ACC112 (cell line): ENCODE results near the gene ZBTB12.
"Not testable (repeated sequence)": the region's sequence is repeated elsewhere in the genome, so short reads cannot be mapped to it uniquely, and the experiment has no call there.

Experiments used
- H2AFZ ChIP-seq: fragments of 200-600 bp; sonication (generic); one replicate; pipeline ENCODE4 v1.6.0; 2017; ENCODE audit warnings: antibody characterized with exemption, low read length; ENCODE audit not compliant: unreplicated experiment
- H3K27ac ChIP-seq: fragments of 200-600 bp; sonication (generic); 2 replicates; pipeline ENCODE4 v1.5.1; 2014; ENCODE audit warnings: low read depth, mild to moderate bottlenecking, antibody characterized with exemption, low read length, moderate library complexity
- H3K27me3 ChIP-seq: fragments of 200-600 bp; sonication (generic); 2 replicates; pipeline ENCODE4 v1.6.1; 2014; ENCODE audit warnings: mild to moderate bottlenecking, antibody characterized with exemption, low read length, moderate library complexity, mixed read lengths; ENCODE audit not compliant: insufficient read depth
- H3K36me3 ChIP-seq: fragments of 200-600 bp; sonication (generic); 2 replicates; pipeline ENCODE4 v1.6.1; 2016; ENCODE audit warnings: mild to moderate bottlenecking, antibody characterized with exemption, low read length, moderate library complexity, mixed read lengths; ENCODE audit not compliant: insufficient read depth
- H3K4me1 ChIP-seq: fragments of 200-600 bp; sonication (generic); one replicate; pipeline ENCODE4 v1.6.1; 2016; ENCODE audit warnings: low read length, mixed read lengths; ENCODE audit not compliant: insufficient read depth, unreplicated experiment, control insufficient read depth
- H3K4me3 ChIP-seq: fragments of 200-600 bp; sonication (generic); 2 replicates; pipeline ENCODE4 v1.5.1; 2014; ENCODE audit warnings: mild to moderate bottlenecking, low read depth, low read length
- H3K79me2 ChIP-seq: fragments of 200-600 bp; sonication (generic); one replicate; pipeline ENCODE4 v1.6.0; 2016; ENCODE audit warnings: low read length; ENCODE audit not compliant: control insufficient read depth, unreplicated experiment, insufficient read depth

Gene ZBTB12

GRCh38 chr6:31920811-31921210 lies 18.9 kb upstream of the ZBTB12 start:
- Histone ChIP-seq H3K4me3 (no peak overlapping the region), H3K4me1 (peaks cover 11% of the 10 kb centered on the region), H3K36me3 (no peaks in the 10 kb centered on the region), H3K27me3 (no peaks in the 10 kb centered on the region), H3K79me2 (no peaks in the 10 kb centered on the region), H3K27ac (no peak overlapping the region), H2AFZ (no peak overlapping the region)

DNA sequence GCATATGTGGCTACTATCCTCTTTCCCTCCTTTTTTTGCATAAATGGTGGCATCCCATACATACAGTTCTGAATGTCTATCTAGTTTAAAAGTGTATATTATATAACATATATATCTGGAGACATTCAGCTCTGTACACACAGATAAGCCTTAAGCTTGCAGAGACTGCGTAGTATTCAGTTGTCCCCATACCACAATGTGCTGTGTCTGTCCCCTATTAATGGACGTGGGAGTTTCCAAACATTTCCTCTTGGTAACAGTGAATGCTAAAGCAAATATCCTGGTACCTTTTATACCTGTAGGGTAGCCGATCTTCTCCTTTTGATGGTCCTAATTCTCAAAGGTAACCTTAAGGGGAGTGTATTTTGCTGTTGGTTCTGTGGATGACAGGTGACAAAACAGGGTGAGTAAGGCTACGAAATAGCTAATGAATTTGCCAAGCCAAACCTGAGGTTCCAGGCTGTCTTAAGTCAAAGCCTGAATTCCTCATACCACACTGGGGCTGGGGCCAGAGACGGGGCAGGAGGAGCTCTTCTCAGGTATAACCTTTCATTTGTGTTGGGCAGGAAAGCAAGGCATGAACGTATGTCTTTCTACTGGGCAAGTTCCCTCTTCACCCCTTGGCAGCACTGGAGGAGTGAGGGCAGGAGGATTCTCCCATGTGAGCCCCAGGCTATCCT lies 17.9 kb upstream of the ZBTB12 start:
- H3K27ac ChIP-seq: no peak overlapping the region
- no peak overlapping the region for H2AFZ ChIP-seq

GRCh38 chr6:31918069-31918720 lies 16.3 kb upstream of the ZBTB12 start:
- H3K27me3 ChIP-seq: no peaks in the 10 kb centered on the region
- H3K4me1 ChIP-seq: peaks cover 11% of the 10 kb centered on the region
- no peaks in the 10 kb centered on the region for H3K79me2 ChIP-seq
- H3K27ac ChIP-seq: no peak overlapping the region
- no peak overlapping the region for H3K4me3 ChIP-seq
- H3K36me3 ChIP-seq: no peaks in the 10 kb centered on the region
- H2AFZ ChIP-seq: no peak overlapping the region

More for the DNA sequence above, 17.9 kb upstream of the ZBTB12 start:
- no peaks in the 10 kb centered on the region for H3K27me3 ChIP-seq
- H3K4me1 ChIP-seq: peaks cover 11% of the 10 kb centered on the region
- H3K79me2 ChIP-seq: no peaks in the 10 kb centered on the region
- H3K4me3 ChIP-seq: no peak overlapping the region
- H3K36me3 ChIP-seq: no peaks in the 10 kb centered on the region

DNA sequence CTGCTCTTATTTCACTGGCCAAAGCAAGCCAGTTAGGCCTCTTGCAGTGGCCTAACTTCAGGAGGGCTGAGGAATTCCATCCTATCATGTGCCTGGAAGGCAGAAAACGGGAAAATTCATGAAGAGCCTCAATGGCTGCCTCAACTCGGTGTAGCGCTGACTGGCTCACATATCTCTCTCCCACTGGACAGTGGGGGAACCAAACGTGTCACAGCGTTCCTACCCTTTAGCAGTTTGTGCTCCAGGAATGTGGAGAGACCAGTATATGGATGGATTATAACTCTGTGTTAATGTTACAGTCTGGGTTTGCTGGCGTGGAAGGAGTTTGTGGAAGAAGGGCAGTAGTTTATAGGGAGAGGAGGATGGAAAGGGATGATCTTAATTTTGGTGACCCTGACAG lies 13.9 kb upstream of the ZBTB12 start:
- no peak overlapping the region for H2AFZ ChIP-seq
- H3K4me1 ChIP-seq: peaks cover 6% of the 10 kb centered on the region
- H3K36me3 ChIP-seq: no peaks in the 10 kb centered on the region
- H3K27me3 ChIP-seq: no peaks in the 10 kb centered on the region
- H3K4me3 ChIP-seq: no peak overlapping the region
- H3K79me2 ChIP-seq: no peaks in the 10 kb centered on the region
- no peak overlapping the region for H3K27ac ChIP-seq

GRCh38 chr6:31915351-31915750 lies 13.5 kb upstream of the ZBTB12 start:
- H3K27ac ChIP-seq: no peak overlapping the region
- H3K36me3 ChIP-seq: no peaks in the 10 kb centered on the region
- H3K79me2 ChIP-seq: no peaks in the 10 kb centered on the region
- no peak overlapping the region for H2AFZ ChIP-seq
- no peaks in the 10 kb centered on the region for H3K27me3 ChIP-seq
- H3K4me1 ChIP-seq: peaks cover 2% of the 10 kb centered on the region
- H3K4me3 ChIP-seq: no peak overlapping the region

GRCh38 chr6:31911826-31912585 lies 10.1 kb upstream of the ZBTB12 start:
- Histone ChIP-seq H3K36me3 (no peaks in the 10 kb centered on the region), H3K79me2 (no peaks in the 10 kb centered on the region), H3K4me1 (peaks cover 27% of the 10 kb centered on the region), H3K27ac (no peak overlapping the region), H3K4me3 (no peak overlapping the region), H3K27me3 (no peaks in the 10 kb centered on the region), H2AFZ (no peak overlapping the region)

DNA sequence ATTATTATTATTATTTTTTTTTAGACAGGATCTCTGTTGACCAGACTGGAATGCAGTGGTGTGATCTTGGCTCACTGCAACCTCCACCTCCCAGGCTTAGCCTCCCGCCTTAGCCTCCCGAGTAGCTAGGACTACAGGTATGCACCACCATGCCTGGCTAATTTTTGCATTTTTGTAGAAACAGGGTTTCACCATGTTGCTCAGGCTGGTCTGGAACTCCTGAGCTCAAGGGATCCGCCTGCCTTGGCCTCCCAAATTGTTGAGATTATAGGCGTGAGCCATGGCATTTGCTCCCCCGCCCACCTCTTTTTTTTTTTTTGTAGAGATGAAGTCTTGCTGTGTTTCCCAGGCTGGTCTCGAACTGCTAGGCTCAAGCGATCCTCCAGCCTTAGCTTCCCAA lies 7.4 kb upstream of the ZBTB12 start:
- not testable (repeated sequence) for H3K4me3 ChIP-seq, H2AFZ ChIP-seq, H3K36me3 ChIP-seq, H3K27me3 ChIP-seq, H3K79me2 ChIP-seq
- Histone ChIP-seq H3K4me1 (peaks cover 28% of the 10 kb centered on the region), H3K27ac (peak overlapping the region; percentile 92)

DNA sequence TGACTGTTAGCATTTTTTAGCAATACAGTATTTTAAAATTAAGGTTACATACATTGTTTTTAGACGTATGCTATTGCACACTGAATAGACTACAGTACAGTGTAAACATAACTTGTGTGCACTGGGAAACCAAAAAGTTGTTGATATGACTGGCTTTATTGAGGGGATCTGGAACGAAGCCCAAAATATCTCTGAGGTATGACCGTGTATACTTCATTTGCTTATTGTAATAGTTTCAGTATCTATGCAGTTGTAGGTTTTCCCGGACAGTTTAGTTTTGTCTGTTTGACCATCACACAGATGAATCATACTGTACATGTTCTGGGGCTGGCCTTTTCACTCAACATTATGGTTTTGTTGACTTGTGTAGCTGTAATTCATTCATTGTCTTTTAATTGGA lies 6.9 kb upstream of the ZBTB12 start:
- H2AFZ ChIP-seq: no peak overlapping the region
- H3K36me3 ChIP-seq: no peaks in the 10 kb centered on the region
- H3K27me3 ChIP-seq: no peaks in the 10 kb centered on the region
- H3K79me2 ChIP-seq: no peaks in the 10 kb centered on the region
- no peak overlapping the region for H3K4me3 ChIP-seq
- H3K27ac ChIP-seq: peak overlapping the region; percentile 92
- H3K4me1 ChIP-seq: peaks cover 31% of the 10 kb centered on the region

- H3K36me3 ChIP-seq, H3K79me2 ChIP-seq, H3K27me3 ChIP-seq, H2AFZ ChIP-seq, H3K4me3 ChIP-seq: not testable (repeated sequence)
- H3K4me1 ChIP-seq: peaks cover 34% of the 10 kb centered on the region
- peak overlapping the region; percentile 92 for H3K27ac ChIP-seq
Measured at GRCh38 chr6:31908255-31908654, 6.4 kb upstream of the ZBTB12 start.

GRCh38 chr6:31907158-31907813 lies 5.4 kb upstream of the ZBTB12 start:
- peaks cover 39% of the 10 kb centered on the region for H3K4me1 ChIP-seq

More at GRCh38 chr6:31907158-31907813, 5.4 kb upstream of the ZBTB12 start:
- no peak overlapping the region for H2AFZ ChIP-seq
- no peaks in the 10 kb centered on the region for H3K36me3 ChIP-seq
- no peak overlapping the region for H3K27ac ChIP-seq
- no peaks in the 10 kb centered on the region for H3K27me3 ChIP-seq
- no peaks in the 10 kb centered on the region for H3K79me2 ChIP-seq
- H3K4me3 ChIP-seq: no peak overlapping the region
